ENCODE data around the gene ZNF598. TPM values are rescaled to one million over a fixed set of nuclear protein-coding genes. Genes with fewer than 3 reads are reported as not detected.
A peak's percentile ranks its signal among the peaks of the same experiment; 100 is the strongest.

The ZNF598 gene
- polyA plus RNA-seq, 2 of the 4 experiments (the other 2 are of a cell fraction) = 17.7 to 33.8 TPM

DNA sequence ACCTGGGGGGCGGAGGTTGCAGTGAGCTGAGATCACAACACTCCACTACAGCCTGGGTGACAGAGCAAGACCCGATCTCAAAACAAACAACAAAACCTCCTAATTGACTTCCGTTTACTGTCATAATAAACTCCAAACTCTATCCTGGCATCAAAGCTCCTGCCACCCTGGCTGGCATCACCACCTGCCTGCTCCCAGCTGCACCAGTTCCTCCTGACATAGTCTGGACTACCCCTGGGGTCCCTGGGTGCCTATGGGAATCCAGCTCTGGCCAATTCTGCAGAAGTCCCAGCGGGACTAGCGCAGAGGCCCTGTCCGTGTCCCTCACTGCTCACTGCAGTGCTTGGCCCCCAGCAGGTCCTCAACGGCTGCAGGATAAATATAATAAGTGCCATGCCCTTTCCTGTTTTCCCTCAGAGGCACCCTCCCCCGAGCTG lies 37.3 kb upstream of the ZNF598 start:
- ChIA-PET POLR2A (interaction anchor here (1.1 to 2.1 kb wide), 5 partner anchors 8 to 108 kb away, joined by 3 to 15 read pairs (median 5); partner anchors contain the start of genes RPS2, TBL3 and TRAF7), CTCF (interaction anchor here (0.6 to 3.9 kb wide), 15 partner anchors 7 to 898 kb away, joined by 3 to 29 read pairs (median 4); no protein-coding TSS in a partner anchor)
- DNase-seq (ENCODE audit: low read depth in 1 of 2, low spot score in 1 of 2) (no peak), FAIRE-seq (no peak), ATAC-seq (peak; percentile 38 to 54)
- WGBS (ENCODE audit: missing lambda C conversion rate) = 17% methylated on average over 8 of the region's 8 CpGs
- Histone ChIP-seq H3K4me2 (peak overlapping the region; percentile 98), H3K4me3 (peak overlapping the region; percentile 68), H3K9me3 (no peaks in the 10 kb centered on the region), H3K4me1 (peaks cover 41% of the 10 kb centered on the region), H3K27ac (peak overlapping the region; percentile 79 to 91)
- TF ChIP-seq, protein P1, sequence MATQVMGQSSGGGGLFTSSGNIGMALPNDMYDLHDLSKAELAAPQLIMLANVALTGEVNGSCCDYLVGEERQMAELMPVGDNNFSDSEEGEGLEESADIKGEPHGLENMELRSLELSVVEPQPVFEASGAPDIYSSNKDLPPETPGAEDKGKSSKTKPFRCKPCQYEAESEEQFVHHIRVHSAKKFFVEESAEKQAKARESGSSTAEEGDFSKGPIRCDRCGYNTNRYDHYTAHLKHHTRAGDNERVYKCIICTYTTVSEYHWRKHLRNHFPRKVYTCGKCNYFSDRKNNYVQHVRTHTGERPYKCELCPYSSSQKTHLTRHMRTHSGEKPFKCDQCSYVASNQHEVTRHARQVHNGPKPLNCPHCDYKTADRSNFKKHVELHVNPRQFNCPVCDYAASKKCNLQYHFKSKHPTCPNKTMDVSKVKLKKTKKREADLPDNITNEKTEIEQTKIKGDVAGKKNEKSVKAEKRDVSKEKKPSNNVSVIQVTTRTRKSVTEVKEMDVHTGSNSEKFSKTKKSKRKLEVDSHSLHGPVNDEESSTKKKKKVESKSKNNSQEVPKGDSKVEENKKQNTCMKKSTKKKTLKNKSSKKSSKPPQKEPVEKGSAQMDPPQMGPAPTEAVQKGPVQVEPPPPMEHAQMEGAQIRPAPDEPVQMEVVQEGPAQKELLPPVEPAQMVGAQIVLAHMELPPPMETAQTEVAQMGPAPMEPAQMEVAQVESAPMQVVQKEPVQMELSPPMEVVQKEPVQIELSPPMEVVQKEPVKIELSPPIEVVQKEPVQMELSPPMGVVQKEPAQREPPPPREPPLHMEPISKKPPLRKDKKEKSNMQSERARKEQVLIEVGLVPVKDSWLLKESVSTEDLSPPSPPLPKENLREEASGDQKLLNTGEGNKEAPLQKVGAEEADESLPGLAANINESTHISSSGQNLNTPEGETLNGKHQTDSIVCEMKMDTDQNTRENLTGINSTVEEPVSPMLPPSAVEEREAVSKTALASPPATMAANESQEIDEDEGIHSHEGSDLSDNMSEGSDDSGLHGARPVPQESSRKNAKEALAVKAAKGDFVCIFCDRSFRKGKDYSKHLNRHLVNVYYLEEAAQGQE (IDR thresholded peaks at IDR 0.05) = no peak
- no peak for TF ChIP-seq FOSL2 (IDR thresholded peaks at IDR 0.05)
- no peak for TF ChIP-seq FOSL2 (CRISPR knock-in tag; IDR thresholded peaks at IDR 0.05)
- TF ChIP-seq, protein P2, sequence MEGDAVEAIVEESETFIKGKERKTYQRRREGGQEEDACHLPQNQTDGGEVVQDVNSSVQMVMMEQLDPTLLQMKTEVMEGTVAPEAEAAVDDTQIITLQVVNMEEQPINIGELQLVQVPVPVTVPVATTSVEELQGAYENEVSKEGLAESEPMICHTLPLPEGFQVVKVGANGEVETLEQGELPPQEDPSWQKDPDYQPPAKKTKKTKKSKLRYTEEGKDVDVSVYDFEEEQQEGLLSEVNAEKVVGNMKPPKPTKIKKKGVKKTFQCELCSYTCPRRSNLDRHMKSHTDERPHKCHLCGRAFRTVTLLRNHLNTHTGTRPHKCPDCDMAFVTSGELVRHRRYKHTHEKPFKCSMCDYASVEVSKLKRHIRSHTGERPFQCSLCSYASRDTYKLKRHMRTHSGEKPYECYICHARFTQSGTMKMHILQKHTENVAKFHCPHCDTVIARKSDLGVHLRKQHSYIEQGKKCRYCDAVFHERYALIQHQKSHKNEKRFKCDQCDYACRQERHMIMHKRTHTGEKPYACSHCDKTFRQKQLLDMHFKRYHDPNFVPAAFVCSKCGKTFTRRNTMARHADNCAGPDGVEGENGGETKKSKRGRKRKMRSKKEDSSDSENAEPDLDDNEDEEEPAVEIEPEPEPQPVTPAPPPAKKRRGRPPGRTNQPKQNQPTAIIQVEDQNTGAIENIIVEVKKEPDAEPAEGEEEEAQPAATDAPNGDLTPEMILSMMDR (IDR thresholded peaks at IDR 0.05) = no peak
- TF ChIP-seq KDM1A (IDR thresholded peaks at IDR 0.05; ENCODE audit: low read depth) = no peak

DNA sequence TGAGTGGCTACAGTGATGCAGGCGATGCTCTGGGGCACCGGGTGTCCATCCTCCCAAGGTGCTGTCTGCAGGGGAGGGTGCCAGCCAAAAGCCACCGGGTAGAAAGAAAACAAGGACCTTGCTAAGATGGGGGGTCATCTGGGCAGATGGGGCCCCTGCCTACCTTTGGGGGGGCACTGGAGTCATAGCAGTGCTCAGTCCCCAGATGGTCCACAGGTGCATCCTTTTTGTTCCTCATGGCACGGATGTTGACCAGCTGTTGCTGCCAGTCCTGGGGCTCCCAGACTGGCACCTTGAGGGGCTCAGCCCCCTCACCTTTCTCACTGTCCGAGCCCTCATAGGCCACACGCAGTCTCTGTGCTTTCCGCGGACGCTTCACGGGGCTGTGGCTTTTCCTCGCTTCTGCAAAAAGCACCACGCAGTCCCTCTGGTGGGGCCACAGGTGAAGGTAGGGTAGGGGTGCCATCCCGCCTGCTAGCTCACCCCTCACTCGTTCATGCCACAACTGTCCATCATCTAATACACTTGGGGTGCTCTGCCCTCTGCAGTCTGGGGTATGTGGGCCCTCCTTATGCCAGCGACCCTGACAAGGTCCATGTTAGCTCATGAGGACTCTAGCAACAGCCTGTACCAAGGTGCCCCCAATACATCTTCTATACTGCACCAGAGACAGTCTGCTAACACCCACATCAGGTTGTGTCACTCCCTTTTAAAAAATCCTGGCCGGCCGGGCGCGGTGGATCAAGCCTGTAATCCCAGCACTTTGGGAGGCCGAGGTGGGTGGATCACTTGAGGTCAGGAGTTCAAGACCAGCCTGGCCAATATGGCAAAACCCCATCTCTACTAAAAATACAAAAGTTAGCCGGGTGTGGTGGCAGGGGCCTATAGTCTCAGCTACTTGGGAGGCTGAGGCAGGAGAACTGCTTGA lies 36.6 kb upstream of the ZNF598 start:
- no peak for ATAC-seq
- Histone ChIP-seq H3K9me3 (no peaks in the 10 kb centered on the region), H3K4me1 (peaks cover 48% of the 10 kb centered on the region), H3K27ac (peak overlapping the region; percentile 79 to 91), H3K4me3 (peak overlapping the region; percentile 68), H3K4me2 (peak overlapping the region; percentile 98)
- no peak for FAIRE-seq
- WGBS (ENCODE audit: missing lambda C conversion rate) = 81% methylated on average over 21 of the region's 21 CpGs
- no peak for DNase-seq (ENCODE audit: low read depth in 1 of 2, low spot score in 1 of 2)
- POLR2A ChIA-PET = interaction anchor here (1.5 to 2.1 kb wide), 3 partner anchors 75 to 109 kb away, joined by 3 to 15 read pairs (median 5); partner anchors contain the start of genes RPS2, TBL3 and TRAF7
- CTCF ChIA-PET = interaction anchor here (0.6 to 3.9 kb wide), 14 partner anchors 9 to 96 kb away, joined by 3 to 29 read pairs (median 5); no protein-coding TSS in a partner anchor
- TF ChIP-seq KDM5A (IDR thresholded peaks at IDR 0.05) (no peak), MAZ (IDR thresholded peaks at IDR 0.05; ENCODE audit: borderline replicate concordance, low read depth, low read length) (no peak), RFX5 (IDR thresholded peaks at IDR 0.05) (no peak), CEBPB (IDR thresholded peaks at IDR 0.05) (no peak), MYC (IDR thresholded peaks at IDR 0.05; ENCODE audit: borderline replicate concordance, low read length) (no peak), EHF (CRISPR knock-in tag; IDR thresholded peaks at IDR 0.05) (no peak), CBX2 (IDR thresholded peaks at IDR 0.05; ENCODE audit: borderline replicate concordance, low read depth) (no peak), ZSCAN20 (CRISPR knock-in tag; IDR thresholded peaks at IDR 0.05) (no peak), KDM1A (IDR thresholded peaks at IDR 0.05; ENCODE audit: low read depth) (no peak), SMC3 (IDR thresholded peaks at IDR 0.05) (no peak), HEYL (CRISPR knock-in tag; IDR thresholded peaks at IDR 0.05) (no peak), ESRRA (IDR thresholded peaks at IDR 0.05; ENCODE audit: borderline replicate concordance, low read length) (no peak), HOXB13 (CRISPR knock-in tag; IDR thresholded peaks at IDR 0.05; ENCODE audit: low read depth) (no peak), RCOR1 (IDR thresholded peaks at IDR 0.05; ENCODE audit: low read depth, low read length) (no peak), NPAS2 (CRISPR knock-in tag; IDR thresholded peaks at IDR 0.05; ENCODE audit: borderline replicate concordance) (no peak), RAD21 (conservative IDR thresholded peaks at IDR 0.05 in 1 of 2, IDR thresholded peaks at IDR 0.05 in 1 of 2) (no peak)
